ENCODE results near the gene RAB3GAP1. TPM values are rescaled to one million over a fixed set of nuclear protein-coding genes. Genes with fewer than 3 reads are reported as not detected.
"Not testable (repeated sequence)": the region's sequence is repeated elsewhere in the genome, so short reads cannot be mapped to it uniquely, and the experiment has no call there.

RAB3GAP1 gene
- total RNA-seq, 1 donor from 2014 or later = 46.4 TPM

DNA sequence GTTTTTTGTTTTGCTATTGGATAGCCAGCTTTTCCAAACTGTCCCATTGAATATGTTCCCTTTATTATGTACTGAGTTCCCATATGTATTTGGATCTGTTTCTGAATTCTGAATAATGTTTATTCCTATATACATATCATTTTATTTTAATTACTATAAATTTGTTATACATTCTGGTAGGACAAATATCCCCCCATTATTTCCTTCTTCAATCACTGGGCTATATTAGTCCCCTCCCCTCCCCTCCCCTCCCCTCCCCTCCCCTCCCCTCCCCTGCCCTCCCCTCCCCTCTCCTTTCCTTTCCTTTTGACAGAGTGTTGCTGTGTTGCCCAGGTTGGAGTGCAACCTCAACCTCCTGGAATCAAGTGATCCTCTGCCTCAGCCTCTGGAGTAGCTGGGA lies 26.3 kb downstream of the RAB3GAP1 start:
- Histone ChIP-seq H3K27me3 (ENCODE audit: control insufficient read depth in 3 of 3, insufficient read depth in 3 of 3, low read length in 3 of 3) (no peaks in the 10 kb centered on the region), H3K4me3 (ENCODE audit: low read length in 3 of 3) (no peak overlapping the region), H3K9ac (ENCODE audit: low read depth in 1 of 3, low read length in 3 of 3) (no peak overlapping the region), H3K36me3 (ENCODE audit: control insufficient read depth in 3 of 3, insufficient read depth in 3 of 3, low read length in 3 of 3) (peaks cover 0 to 2% (median 2%) of the 10 kb centered on the region in 3 donors), H3K9me3 (ENCODE audit: control insufficient read depth in 3 of 3, low read length in 3 of 3) (no peaks in the 10 kb centered on the region), H3K4me1 (ENCODE audit: control insufficient read depth in 3 of 3, insufficient read depth in 3 of 3, low read length in 3 of 3) (no peaks in the 10 kb centered on the region), H3K27ac (ENCODE audit: low read depth, low read length) (no peak overlapping the region)

GRCh38 chr2:135086222-135086621 lies 34.1 kb downstream of the RAB3GAP1 start:
- Histone ChIP-seq H3K4me3 (ENCODE audit: low read length in 3 of 3) (no peak overlapping the region), H3K9ac (ENCODE audit: low read depth in 1 of 3, low read length in 3 of 3) (no peak overlapping the region), H3K4me1 (ENCODE audit: control insufficient read depth in 3 of 3, insufficient read depth in 3 of 3, low read length in 3 of 3) (no peaks in the 10 kb centered on the region), H3K36me3 (ENCODE audit: control insufficient read depth in 3 of 3, insufficient read depth in 3 of 3, low read length in 3 of 3) (peaks cover 0 to 4% (median 1%) of the 10 kb centered on the region in 3 donors), H3K9me3 (ENCODE audit: control insufficient read depth in 3 of 3, low read length in 3 of 3) (no peaks in the 10 kb centered on the region), H3K27ac (ENCODE audit: low read depth, low read length) (no peak overlapping the region), H3K27me3 (ENCODE audit: control insufficient read depth in 3 of 3, insufficient read depth in 3 of 3, low read length in 3 of 3) (no peaks in the 10 kb centered on the region)

- H3K36me3 ChIP-seq (ENCODE audit: control insufficient read depth in 3 of 3, insufficient read depth in 3 of 3, low read length in 3 of 3) = peaks cover 3 to 14% (median 7%) of the 10 kb centered on the region in 3 donors
- not testable (repeated sequence) for H3K27me3 ChIP-seq (ENCODE audit: control insufficient read depth in 3 of 3, insufficient read depth in 3 of 3, low read length in 3 of 3); H3K9ac ChIP-seq (ENCODE audit: low read depth in 1 of 3, low read length in 3 of 3); H3K4me1 ChIP-seq (ENCODE audit: control insufficient read depth in 3 of 3, insufficient read depth in 3 of 3, low read length in 3 of 3); H3K4me3 ChIP-seq (ENCODE audit: low read length in 3 of 3); H3K27ac ChIP-seq (ENCODE audit: low read depth, low read length); H3K9me3 ChIP-seq (ENCODE audit: control insufficient read depth in 3 of 3, low read length in 3 of 3)
These were observed 37.5 kb downstream of the RAB3GAP1 start for GRCh38 chr2:135089597-135089996.

- Histone ChIP-seq H3K27me3 (ENCODE audit: control insufficient read depth in 3 of 3, insufficient read depth in 3 of 3, low read length in 3 of 3) (no peaks in the 10 kb centered on the region), H3K9ac (ENCODE audit: low read depth in 1 of 3, low read length in 3 of 3) (no peak overlapping the region), H3K36me3 (ENCODE audit: control insufficient read depth in 3 of 3, insufficient read depth in 3 of 3, low read length in 3 of 3) (peaks cover 6 to 16% (median 10%) of the 10 kb centered on the region in 3 donors), H3K4me1 (ENCODE audit: control insufficient read depth in 3 of 3, insufficient read depth in 3 of 3, low read length in 3 of 3) (no peaks in the 10 kb centered on the region), H3K27ac (ENCODE audit: low read depth, low read length) (no peak overlapping the region), H3K9me3 (ENCODE audit: control insufficient read depth in 3 of 3, low read length in 3 of 3) (no peaks in the 10 kb centered on the region), H3K4me3 (ENCODE audit: low read length in 3 of 3) (no peak overlapping the region)
These were observed 39.6 kb downstream of the RAB3GAP1 start for GRCh38 chr2:135091681-135092080.

GRCh38 chr2:135093193-135093592 lies 41.1 kb downstream of the RAB3GAP1 start:
- H3K36me3 ChIP-seq (ENCODE audit: control insufficient read depth in 3 of 3, insufficient read depth in 3 of 3, low read length in 3 of 3) = peaks cover 6 to 19% (median 10%) of the 10 kb centered on the region in 3 donors

GRCh38 chr2:135093670-135094330 lies 41.7 kb downstream of the RAB3GAP1 start:
- Histone ChIP-seq H3K4me1 (ENCODE audit: control insufficient read depth in 3 of 3, insufficient read depth in 3 of 3, low read length in 3 of 3) (no peaks in the 10 kb centered on the region), H3K4me3 (ENCODE audit: low read length in 3 of 3) (no peak overlapping the region), H3K9me3 (ENCODE audit: control insufficient read depth in 3 of 3, low read length in 3 of 3) (no peaks in the 10 kb centered on the region), H3K9ac (ENCODE audit: low read depth in 1 of 3, low read length in 3 of 3) (no peak overlapping the region), H3K27me3 (ENCODE audit: control insufficient read depth in 3 of 3, insufficient read depth in 3 of 3, low read length in 3 of 3) (no peaks in the 10 kb centered on the region), H3K36me3 (ENCODE audit: control insufficient read depth in 3 of 3, insufficient read depth in 3 of 3, low read length in 3 of 3) (peaks cover 6 to 19% (median 10%) of the 10 kb centered on the region in 3 donors), H3K27ac (ENCODE audit: low read depth, low read length) (no peak overlapping the region)

More at GRCh38 chr2:135093193-135093592, 41.1 kb downstream of the RAB3GAP1 start:
- Histone ChIP-seq H3K9ac (ENCODE audit: low read depth in 1 of 3, low read length in 3 of 3) (no peak overlapping the region), H3K4me1 (ENCODE audit: control insufficient read depth in 3 of 3, insufficient read depth in 3 of 3, low read length in 3 of 3) (no peaks in the 10 kb centered on the region), H3K27me3 (ENCODE audit: control insufficient read depth in 3 of 3, insufficient read depth in 3 of 3, low read length in 3 of 3) (no peaks in the 10 kb centered on the region), H3K27ac (ENCODE audit: low read depth, low read length) (no peak overlapping the region), H3K9me3 (ENCODE audit: control insufficient read depth in 3 of 3, low read length in 3 of 3) (no peaks in the 10 kb centered on the region), H3K4me3 (ENCODE audit: low read length in 3 of 3) (no peak overlapping the region)

DNA sequence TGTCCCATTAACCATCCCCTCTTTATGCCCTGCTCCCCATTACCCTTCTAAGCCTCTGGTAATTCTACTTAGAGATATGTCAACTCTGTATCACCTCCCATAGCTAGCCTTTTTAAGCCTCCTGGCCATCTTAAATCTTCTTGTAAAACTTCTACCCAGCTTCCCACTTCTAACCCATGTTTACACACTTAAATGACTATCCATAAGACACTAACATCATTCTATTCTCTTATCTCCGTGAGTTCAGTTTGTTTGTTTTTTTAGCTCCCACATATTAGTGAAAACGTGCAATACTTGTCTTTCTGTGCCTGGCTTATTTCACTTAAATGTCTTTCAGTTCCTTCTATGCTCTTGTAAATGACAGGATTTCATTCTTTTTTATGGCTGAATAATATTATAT lies 42.4 kb downstream of the RAB3GAP1 start:
- no peak overlapping the region for H3K9ac ChIP-seq (ENCODE audit: low read depth in 1 of 3, low read length in 3 of 3)
- no peak overlapping the region for H3K27ac ChIP-seq (ENCODE audit: low read depth, low read length)
- H3K36me3 ChIP-seq (ENCODE audit: control insufficient read depth in 3 of 3, insufficient read depth in 3 of 3, low read length in 3 of 3) = peaks cover 6 to 19% (median 10%) of the 10 kb centered on the region in 3 donors
- H3K9me3 ChIP-seq (ENCODE audit: control insufficient read depth in 3 of 3, low read length in 3 of 3) = no peaks in the 10 kb centered on the region
- no peaks in the 10 kb centered on the region for H3K27me3 ChIP-seq (ENCODE audit: control insufficient read depth in 3 of 3, insufficient read depth in 3 of 3, low read length in 3 of 3)
- H3K4me3 ChIP-seq (ENCODE audit: low read length in 3 of 3) = no peak overlapping the region
- no peaks in the 10 kb centered on the region for H3K4me1 ChIP-seq (ENCODE audit: control insufficient read depth in 3 of 3, insufficient read depth in 3 of 3, low read length in 3 of 3)

DNA sequence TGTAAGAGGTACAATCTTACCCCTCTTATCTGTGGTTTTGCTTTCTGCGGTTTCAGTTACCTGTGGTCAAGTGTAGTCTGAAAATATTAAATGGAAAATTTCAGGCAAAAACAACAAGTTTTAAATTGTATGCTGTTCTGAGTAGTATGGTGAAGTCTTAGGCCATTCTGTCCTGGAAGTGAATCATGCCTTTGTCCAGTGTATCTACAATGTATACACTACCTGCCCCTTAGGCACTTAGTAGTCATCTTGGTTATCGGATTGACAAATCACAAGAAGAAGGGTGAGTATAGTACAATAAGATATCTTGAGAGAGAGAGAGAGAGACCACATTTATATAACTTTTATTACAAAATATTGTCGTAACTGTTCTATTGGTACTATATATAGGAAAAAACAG lies 43.5 kb downstream of the RAB3GAP1 start:
- Histone ChIP-seq H3K36me3 (ENCODE audit: control insufficient read depth in 3 of 3, insufficient read depth in 3 of 3, low read length in 3 of 3) (peaks cover 6 to 18% (median 7%) of the 10 kb centered on the region in 3 donors), H3K27ac (ENCODE audit: low read depth, low read length) (no peak overlapping the region), H3K9me3 (ENCODE audit: control insufficient read depth in 3 of 3, low read length in 3 of 3) (no peaks in the 10 kb centered on the region)

GRCh38 chr2:135096665-135097446 lies 44.8 kb downstream of the RAB3GAP1 start:
- peaks cover 6 to 18% (median 7%) of the 10 kb centered on the region in 3 donors for H3K36me3 ChIP-seq (ENCODE audit: control insufficient read depth in 3 of 3, insufficient read depth in 3 of 3, low read length in 3 of 3)
- no peak overlapping the region for H3K9ac ChIP-seq (ENCODE audit: low read depth in 1 of 3, low read length in 3 of 3)
- H3K4me3 ChIP-seq (ENCODE audit: low read length in 3 of 3) = no peak overlapping the region
- H3K27me3 ChIP-seq (ENCODE audit: control insufficient read depth in 3 of 3, insufficient read depth in 3 of 3, low read length in 3 of 3) = no peaks in the 10 kb centered on the region
- no peaks in the 10 kb centered on the region for H3K4me1 ChIP-seq (ENCODE audit: control insufficient read depth in 3 of 3, insufficient read depth in 3 of 3, low read length in 3 of 3)
- H3K9me3 ChIP-seq (ENCODE audit: control insufficient read depth in 3 of 3, low read length in 3 of 3) = no peaks in the 10 kb centered on the region
- no peak overlapping the region for H3K27ac ChIP-seq (ENCODE audit: low read depth, low read length)

More for the DNA sequence above, 43.5 kb downstream of the RAB3GAP1 start:
- Histone ChIP-seq H3K9ac (ENCODE audit: low read depth in 1 of 3, low read length in 3 of 3) (no peak overlapping the region), H3K27me3 (ENCODE audit: control insufficient read depth in 3 of 3, insufficient read depth in 3 of 3, low read length in 3 of 3) (no peaks in the 10 kb centered on the region), H3K4me1 (ENCODE audit: control insufficient read depth in 3 of 3, insufficient read depth in 3 of 3, low read length in 3 of 3) (no peaks in the 10 kb centered on the region), H3K4me3 (ENCODE audit: low read length in 3 of 3) (no peak overlapping the region)
